ENCODE results near the gene MEX3B.
"Not testable (repeated sequence)": the region's sequence is repeated elsewhere in the genome, so short reads cannot be mapped to it uniquely, and the experiment has no call there.

Gene MEX3B

DNA sequence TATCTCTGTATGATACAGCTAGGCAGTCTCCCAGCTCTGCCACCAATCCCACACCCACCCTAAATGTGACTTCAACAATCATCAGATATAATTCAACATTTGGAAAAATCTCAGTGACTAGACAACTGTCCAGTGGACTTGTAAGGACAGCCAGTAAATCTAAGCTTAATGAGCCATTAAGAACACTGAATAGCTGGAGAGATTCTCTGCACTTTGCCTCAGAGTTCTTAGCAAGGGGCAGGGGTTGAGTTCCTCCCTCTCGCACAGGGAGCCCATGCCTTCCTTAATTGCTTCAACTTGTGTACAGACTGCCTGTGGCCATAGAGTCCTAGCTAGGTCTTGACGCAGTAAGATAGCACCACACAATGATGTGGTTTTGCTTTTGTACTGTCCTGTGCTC, 15.6 kb downstream of the MEX3B start:
- DNase-seq (ENCODE audit: low read depth): no peak
- H3K4me3 ChIP-seq (ENCODE audit: low read depth, low read length): no peak overlapping the region
- TF ChIP-seq, protein P1, sequence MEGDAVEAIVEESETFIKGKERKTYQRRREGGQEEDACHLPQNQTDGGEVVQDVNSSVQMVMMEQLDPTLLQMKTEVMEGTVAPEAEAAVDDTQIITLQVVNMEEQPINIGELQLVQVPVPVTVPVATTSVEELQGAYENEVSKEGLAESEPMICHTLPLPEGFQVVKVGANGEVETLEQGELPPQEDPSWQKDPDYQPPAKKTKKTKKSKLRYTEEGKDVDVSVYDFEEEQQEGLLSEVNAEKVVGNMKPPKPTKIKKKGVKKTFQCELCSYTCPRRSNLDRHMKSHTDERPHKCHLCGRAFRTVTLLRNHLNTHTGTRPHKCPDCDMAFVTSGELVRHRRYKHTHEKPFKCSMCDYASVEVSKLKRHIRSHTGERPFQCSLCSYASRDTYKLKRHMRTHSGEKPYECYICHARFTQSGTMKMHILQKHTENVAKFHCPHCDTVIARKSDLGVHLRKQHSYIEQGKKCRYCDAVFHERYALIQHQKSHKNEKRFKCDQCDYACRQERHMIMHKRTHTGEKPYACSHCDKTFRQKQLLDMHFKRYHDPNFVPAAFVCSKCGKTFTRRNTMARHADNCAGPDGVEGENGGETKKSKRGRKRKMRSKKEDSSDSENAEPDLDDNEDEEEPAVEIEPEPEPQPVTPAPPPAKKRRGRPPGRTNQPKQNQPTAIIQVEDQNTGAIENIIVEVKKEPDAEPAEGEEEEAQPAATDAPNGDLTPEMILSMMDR (IDR thresholded peaks at IDR 0.05; ENCODE audit: control insufficient read depth, extremely low read depth, insufficient read depth): no peak

DNA sequence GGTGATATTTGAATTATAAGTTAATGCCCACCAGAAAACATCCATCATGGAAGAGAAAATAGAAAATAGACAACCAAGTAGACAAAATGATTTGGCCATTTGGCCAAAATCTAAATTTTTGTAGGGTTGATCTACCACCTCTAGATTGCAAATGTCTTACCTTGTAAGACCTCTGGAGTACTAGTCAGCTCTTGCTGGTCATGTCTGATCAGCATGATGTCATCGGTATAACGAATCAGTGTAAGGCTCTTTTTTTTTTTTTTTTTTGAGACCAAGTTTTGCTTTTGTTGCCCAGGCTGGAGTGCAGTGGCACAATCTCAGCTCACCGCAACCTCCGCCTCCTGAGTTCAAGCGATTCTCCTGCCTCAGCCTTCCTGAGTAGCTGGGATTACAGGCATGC, 17.7 kb downstream of the MEX3B start:
- H3K4me3 ChIP-seq (ENCODE audit: low read depth, low read length); DNase-seq (ENCODE audit: low read depth): not testable (repeated sequence)

DNA sequence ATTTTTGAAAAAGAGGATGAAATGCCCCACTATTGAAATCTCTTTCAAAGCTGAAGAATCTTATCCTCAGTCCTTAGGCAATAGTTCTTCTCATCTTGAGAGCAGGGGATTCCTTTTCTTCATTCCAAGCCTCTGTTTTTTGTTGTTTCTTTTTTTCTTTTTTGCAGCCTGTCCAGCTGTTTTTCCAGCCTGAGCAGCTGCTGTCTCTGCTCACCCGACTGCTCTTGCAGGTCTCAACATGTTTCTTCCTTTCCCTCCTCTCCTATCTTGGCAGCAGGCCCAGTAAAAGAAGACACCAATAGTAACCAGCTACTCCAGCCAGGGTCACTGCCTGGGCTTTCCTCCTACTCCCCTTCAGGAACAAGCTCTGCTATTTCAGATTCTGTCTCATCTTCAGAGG, 23.8 kb downstream of the MEX3B start:
- DNase-seq (ENCODE audit: low read depth): peak; percentile 30
- H3K4me3 ChIP-seq (ENCODE audit: low read depth, low read length): no peak overlapping the region
- TF ChIP-seq, protein P1 (IDR thresholded peaks at IDR 0.05; ENCODE audit: control insufficient read depth, extremely low read depth, insufficient read depth): no peak

DNA sequence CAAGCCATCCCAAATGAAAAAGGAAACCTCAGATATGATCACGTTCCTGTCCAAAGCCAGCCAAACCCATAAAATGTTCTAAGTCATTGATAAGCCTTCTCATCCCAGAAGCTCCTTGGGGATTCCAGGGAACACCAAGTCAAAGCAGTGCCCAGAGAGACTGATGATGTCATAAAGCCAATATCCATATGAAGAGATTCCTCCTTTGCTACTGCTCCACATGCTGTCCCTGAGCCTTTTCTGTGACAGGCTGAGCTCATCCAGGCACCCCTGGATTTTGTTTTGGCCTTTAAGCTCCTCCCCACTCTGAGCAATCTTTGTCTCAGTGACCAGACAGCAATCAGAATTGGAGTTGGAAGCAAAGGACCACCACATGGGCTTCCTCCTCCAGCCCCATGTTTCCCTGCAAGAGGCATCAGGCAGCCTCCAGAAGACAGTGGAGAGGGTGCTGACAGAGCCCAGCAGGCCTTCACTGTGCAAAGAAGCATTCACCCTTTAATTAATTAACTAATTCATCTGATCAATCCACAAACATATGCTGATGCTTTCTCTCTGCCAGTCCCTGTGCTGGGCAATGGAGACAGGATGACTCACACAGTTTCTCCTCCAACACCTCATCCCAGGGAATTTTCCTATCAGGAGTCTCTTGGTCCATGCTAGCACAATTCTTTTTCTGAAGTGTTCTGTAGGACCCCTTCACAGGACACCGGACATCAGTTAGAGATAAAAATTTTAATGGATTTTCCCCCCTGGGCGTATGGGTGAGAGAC, 25.0 kb downstream of the MEX3B start:
- DNase-seq (ENCODE audit: low read depth): no peak
- H3K4me3 ChIP-seq (ENCODE audit: low read depth, low read length): no peak overlapping the region
- TF ChIP-seq, protein P1 (IDR thresholded peaks at IDR 0.05; ENCODE audit: control insufficient read depth, extremely low read depth, insufficient read depth): no peak

DNA sequence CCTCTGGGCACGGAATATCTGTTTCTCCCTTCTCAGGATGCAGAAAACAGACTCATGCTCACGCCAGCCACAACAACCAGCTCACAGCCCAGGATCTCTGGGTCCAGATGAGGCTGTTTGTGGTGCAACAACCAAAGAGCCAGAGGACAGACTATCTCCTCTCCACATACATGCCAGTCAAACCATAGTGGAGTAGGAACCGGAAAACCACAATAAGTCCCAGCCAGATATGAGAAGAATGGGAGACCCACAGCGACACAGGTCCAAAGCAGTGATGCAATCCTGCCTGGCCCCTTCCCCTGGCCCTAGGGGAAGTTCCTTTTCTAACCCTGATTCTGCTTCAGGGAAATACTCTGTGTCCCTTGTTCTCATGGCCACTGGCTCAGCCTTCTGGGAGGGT, 27.6 kb downstream of the MEX3B start:
- no peak overlapping the region for H3K4me3 ChIP-seq (ENCODE audit: low read depth, low read length)
- DNase-seq (ENCODE audit: low read depth): no peak
- TF ChIP-seq, protein P1 (IDR thresholded peaks at IDR 0.05; ENCODE audit: control insufficient read depth, extremely low read depth, insufficient read depth): no peak

DNA sequence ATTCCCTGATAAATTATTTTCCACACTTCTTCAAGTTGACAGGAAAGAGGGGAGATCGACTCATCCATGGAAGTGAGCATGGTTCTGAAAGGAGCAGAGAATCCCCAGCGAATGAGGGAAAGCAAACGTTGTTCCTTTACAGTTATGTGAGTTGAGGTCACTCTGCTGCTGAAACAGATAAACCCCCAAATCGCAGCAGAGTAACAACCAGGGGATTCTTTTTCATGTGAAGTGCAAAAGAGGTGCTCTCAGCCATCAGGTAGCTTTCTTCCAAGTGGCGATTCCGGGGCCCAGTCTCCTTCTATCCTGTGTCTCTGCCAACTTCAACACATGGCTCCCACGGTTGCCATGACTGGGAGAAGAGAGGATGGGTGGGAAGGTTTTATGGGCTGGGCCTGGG, 28.2 kb downstream of the MEX3B start:
- TF ChIP-seq, protein P1 (IDR thresholded peaks at IDR 0.05; ENCODE audit: control insufficient read depth, extremely low read depth, insufficient read depth): no peak
- no peak for DNase-seq (ENCODE audit: low read depth)
- no peak overlapping the region for H3K4me3 ChIP-seq (ENCODE audit: low read depth, low read length)

DNA sequence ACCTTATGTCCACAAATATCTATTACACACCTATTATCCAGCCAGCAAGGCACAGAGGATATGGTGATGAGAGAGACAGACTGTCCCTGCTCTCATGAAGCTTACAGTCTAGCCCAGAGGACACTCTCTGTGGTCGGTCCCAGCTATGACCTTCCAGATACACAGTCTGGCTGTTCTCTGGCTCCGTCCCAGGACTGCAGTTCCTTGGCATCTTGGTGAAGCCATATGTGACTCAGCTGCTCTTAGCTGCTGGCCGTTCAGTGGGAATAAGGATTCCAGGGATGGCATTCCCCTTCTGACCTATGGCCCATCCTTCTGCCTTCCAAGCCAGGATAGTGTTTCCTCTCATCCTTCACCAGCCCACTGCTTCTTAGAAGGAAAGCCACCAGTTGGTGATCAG, 30.8 kb downstream of the MEX3B start:
- no peak overlapping the region for H3K4me3 ChIP-seq (ENCODE audit: low read depth, low read length)
- TF ChIP-seq, protein P1 (IDR thresholded peaks at IDR 0.05; ENCODE audit: control insufficient read depth, extremely low read depth, insufficient read depth): no peak
- DNase-seq (ENCODE audit: low read depth): no peak
